Endothelial cell of umbilical vein (primary cell): Measurements from ENCODE around the gene NFS1. TPM values are rescaled to one million over a fixed set of nuclear protein-coding genes. Genes with fewer than 3 reads are reported as not detected.

Experiments used
- BruUV-seq: library from RNA; stranded (reverse); fragments of 400-500 nt; replicated peaks from 2 replicates; lab custom pipeline; 2021; lab: Mats Ljungman, UMichigan
- CTCF ChIA-PET: fragments of 300-600, 350-600 bp; sonication (Branson Sonifier 250); formaldehyde crosslinking; loops from one replicate; lab custom pipeline; 2021; ENCODE audit warnings: antibody characterized with exemption, inconsistent platforms; lab: Charles Lee
- POLR2A ChIA-PET: fragments of 300-600, 350-600 bp; sonication (Branson Sonifier 250); formaldehyde crosslinking; loops from one replicate; lab custom pipeline; 2021; ENCODE audit warnings: antibody characterized with exemption, inconsistent platforms; lab: Charles Lee
- DNase-seq: peaks from one replicate; pipeline ENCODE4 v3.0.0-alpha.2; 2011; ENCODE audit warnings: low read depth, low spot score
- FAIRE-seq: peaks from 2 replicates; lab custom pipeline; 2011; peaks lifted over from hg19 to GRCh38; lab: Jason Lieb, UNC
- H2AFZ ChIP-seq: 2 replicates; pipeline ENCODE4 v1.6.0; 2012; ENCODE audit warnings: low read depth, low read length, control low read depth, inconsistent platforms
- H3K27ac ChIP-seq: 2 replicates; pipeline ENCODE4 v1.5.1; 2011; ENCODE audit warnings: low read depth, mild to moderate bottlenecking, control low read depth, low read length, moderate library complexity; ENCODE audit not compliant: insufficient read depth
- H3K27me3 ChIP-seq, 2 experiments: 2 replicates each; pipeline versions ENCODE4 v1.6.0 to v1.6.1; 2011; ENCODE audit warnings: low read length in 2 of 2, mixed read lengths in 1 of 2; ENCODE audit not compliant: control insufficient read depth in 2 of 2, insufficient read depth in 2 of 2
- H3K36me3 ChIP-seq, 2 experiments: 2 replicates in 1 of 2; 3 replicates in 1 of 2; pipeline ENCODE4 v1.5.1; 2011; ENCODE audit warnings: low read length in 2 of 2, mild to moderate bottlenecking in 1 of 2, moderate library complexity in 1 of 2; ENCODE audit not compliant: control insufficient read depth in 2 of 2, insufficient read depth in 2 of 2; ENCODE audit errors: extremely low read depth in 1 of 2
- H3K4me1 ChIP-seq: 3 replicates; pipeline ENCODE4 v1.5.1; 2011; ENCODE audit warnings: mild to moderate bottlenecking, low read length; ENCODE audit not compliant: control insufficient read depth, insufficient read depth; ENCODE audit errors: extremely low read depth
- H3K4me2 ChIP-seq: 2 replicates; pipeline ENCODE4 v1.6.1; 2011; ENCODE audit warnings: low read length, control low read depth, mixed read lengths; ENCODE audit not compliant: insufficient read depth
- H3K4me3 ChIP-seq, 3 experiments: fragments of 200-600 bp in 1 of 3; sonication (generic), shearing (Covaris generic) in 1 of 3; replicated peaks in 1 of 3; 2 replicates each; pipeline ENCODE4 v1.5.1; 2011 to 2016; ENCODE audit warnings: control low read depth in 3 of 3, low read length in 3 of 3, mild to moderate bottlenecking in 2 of 3, inconsistent platforms in 1 of 3, low read depth in 1 of 3, moderate library complexity in 1 of 3; ENCODE audit not compliant: insufficient read depth in 1 of 3
- H3K79me2 ChIP-seq: 2 replicates; pipeline ENCODE4 v1.6.0; 2012; ENCODE audit warnings: low read length, inconsistent platforms; ENCODE audit not compliant: control insufficient read depth, insufficient read depth
- H3K9ac ChIP-seq: replicated peaks from 2 replicates; pipeline ENCODE3; 2011; ENCODE audit warnings: low read length, control low read depth; ENCODE audit not compliant: insufficient read depth; ENCODE audit errors: extremely low read depth
- H3K9me1 ChIP-seq: replicated peaks from 3 replicates; pipeline ENCODE4 v1.6.0; 2011; ENCODE audit warnings: mild to moderate bottlenecking, low read length; ENCODE audit not compliant: control insufficient read depth, insufficient read depth; ENCODE audit errors: extremely low read depth
- H3K9me3 ChIP-seq: replicated peaks from 2 replicates; pipeline ENCODE4 v1.5.1; 2012; ENCODE audit warnings: low read length, inconsistent platforms; ENCODE audit not compliant: control insufficient read depth, insufficient read depth
- H4K20me1 ChIP-seq: replicated peaks from 2 replicates; pipeline ENCODE3; 2011; ENCODE audit warnings: mild to moderate bottlenecking, low read length; ENCODE audit not compliant: control insufficient read depth, insufficient read depth; ENCODE audit errors: extremely low read depth
- CTCF ChIP-seq, 2 donors: IDR thresholded peaks; 1 replicate in 1 of 2; 2 replicates in 1 of 2; pipeline ENCODE4 v1.5.1; 2011; ENCODE audit warnings: low read length in 2 of 2, mild to moderate bottlenecking in 2 of 2, moderate library complexity in 2 of 2, control low read depth in 1 of 2, inconsistent platforms in 1 of 2, low read depth in 1 of 2; ENCODE audit not compliant: insufficient read depth in 1 of 2; ENCODE audit errors: extremely low read depth in 1 of 2
- EZH2 ChIP-seq: IDR thresholded peaks from 2 replicates; pipeline ENCODE4 v1.6.1; 2012; ENCODE audit warnings: borderline replicate concordance, low read depth, mild to moderate bottlenecking, moderate library complexity, low read length, inconsistent platforms; ENCODE audit not compliant: severe bottlenecking
- FOS ChIP-seq: IDR thresholded peaks from 2 replicates; pipeline ENCODE4 v1.6.1; 2011; ENCODE audit warnings: mild to moderate bottlenecking, low read length, moderate library complexity, borderline replicate concordance; ENCODE audit not compliant: insufficient read depth
- GATA2 ChIP-seq: IDR thresholded peaks from 2 replicates; pipeline ENCODE4 v1.7.0; 2011; ENCODE audit warnings: low read depth, mild to moderate bottlenecking, moderate library complexity, mixed read lengths, low read length; ENCODE audit not compliant: insufficient read length, insufficient read depth
- JUN ChIP-seq: IDR thresholded peaks from 2 replicates; pipeline ENCODE4 v1.6.1; 2011; ENCODE audit warnings: borderline replicate concordance, low read depth; ENCODE audit not compliant: insufficient read length, insufficient read depth
- MAX ChIP-seq: IDR thresholded peaks from 2 replicates; pipeline ENCODE4 v1.6.1; 2011; ENCODE audit not compliant: insufficient read depth, insufficient read length
- MYC ChIP-seq: IDR thresholded peaks from one replicate; pipeline ENCODE4 v1.6.1; 2011; ENCODE audit warnings: mild to moderate bottlenecking, low read depth, low read length
- POLR2A ChIP-seq: IDR thresholded peaks from 2 replicates; pipeline ENCODE4 v1.6.1; 2012; ENCODE audit warnings: low read depth, mild to moderate bottlenecking, control low read depth, low read length
- POLR2AphosphoS5 ChIP-seq: IDR thresholded peaks from 2 replicates; pipeline ENCODE4 v1.6.1; 2012; ENCODE audit warnings: low read depth, mild to moderate bottlenecking, control low read depth, low read length, moderate library complexity; ENCODE audit not compliant: insufficient read depth
- dilution Hi-C: fragments of 300-500 bp; cut with MboI; formaldehyde crosslinking; loops from one replicate; pipeline ENCODE4 v1.15.0; 2019; ENCODE audit warnings: low sequenced_read_pairs; ENCODE audit not compliant: extremely low pct_ligation_motif_present
- intact Hi-C: fragments of 100-400 bp; cut with micrococcal nuclease; formaldehyde crosslinking; loops from one replicate; pipeline ENCODE4 v1.10.0; 2022
- polyA plus RNA-seq, 4 experiments: library from polyadenylated mRNA; depleted of rRNA in 3 of 4; stranded (reverse) in 3 of 4; unstranded in 1 of 4; fragments of >200 nt; gene quantifications; 2 replicates each; pipeline versions ENCODE4 v1.2.1 to v1.2.3, GENCODE V29; 2011 to 2012; ENCODE audit warnings: missing spikeins in 1 of 4
- total RNA-seq: library from RNA; stranded (reverse); gene quantifications from 2 replicates; pipeline ENCODE4 v1.2.3, GENCODE V29; 2021

NFS1 gene
- total and polyA plus RNA-seq, 2 donors (not counting 3 experiments of a cell fraction or from before 2014, with no cell fraction given): 25.1 to 28.4 TPM

GRCh38 chr20:35643045-35643444 is 56.1 kb downstream of the NFS1 start:
- no peak for DNase-seq
- Histone ChIP-seq H3K79me2 (peaks cover 55% of the 10 kb centered on the region), H3K36me3 (no peaks in the 10 kb centered on the region), H3K4me2 (no peak overlapping the region), H4K20me1 (peaks cover 3% of the 10 kb centered on the region), H3K9me1 (no peaks in the 10 kb centered on the region), H3K27ac (no peak overlapping the region), H3K4me1 (no peaks in the 10 kb centered on the region), H2AFZ (no peak overlapping the region), H3K9ac (no peak overlapping the region), H3K9me3 (no peaks in the 10 kb centered on the region), H3K4me3 (no peak overlapping the region), H3K27me3 (no peaks in the 10 kb centered on the region)
- ChIA-PET POLR2A (no interaction called here), CTCF (interaction anchor here (1.0 to 1.2 kb wide), 3 partner anchors 14 to 34 kb away, joined by 3 to 5 read pairs (median 3); no protein-coding TSS in a partner anchor)
- FAIRE-seq: no peak
- intact Hi-C loops: no loop called here
- TF ChIP-seq EZH2 (no peak), CTCF (IDR thresholded peaks at IDR 0.05; ENCODE audit: extremely low read depth in 1 of 2, insufficient read depth in 1 of 2, low read depth in 1 of 2, low read length in 2 of 2) (no peak), POLR2A (no peak), MAX (no peak), JUN (no peak), GATA2 (no peak), MYC (no peak), POLR2AphosphoS5 (no peak), FOS (no peak)
- dilution Hi-C loops: no loop called here
- no TSS peak for BruUV-seq
